IPS-11a (cell line): Measurements from ENCODE around the gene HTT.

Source experiments
- H3K4me3 ChIP-seq: one replicate; pipeline ENCODE4 v1.5.1; 2013; ENCODE audit warnings: low read depth, low read length, control low read depth

Gene HTT

GRCh38 chr4:3247399-3248177 is 173.1 kb downstream of the HTT start:
- no peak overlapping the region for H3K4me3 ChIP-seq

DNA sequence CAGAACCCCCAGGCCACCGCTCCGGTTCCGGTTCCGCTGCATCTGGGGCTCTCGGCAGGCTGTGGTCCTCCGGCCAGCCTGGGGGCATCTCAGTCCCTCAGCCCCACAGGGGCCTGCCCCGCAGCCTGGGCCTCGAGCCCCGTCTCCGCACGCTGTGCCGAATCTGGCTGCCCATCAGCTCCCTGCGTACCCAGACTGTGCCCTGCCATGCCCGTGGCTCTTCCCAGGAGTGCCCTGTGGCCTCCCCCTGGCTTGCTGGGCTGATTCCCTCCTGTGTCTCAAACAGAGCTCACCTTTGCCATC is 173.6 kb downstream of the HTT start:
- no peak overlapping the region for H3K4me3 ChIP-seq

DNA sequence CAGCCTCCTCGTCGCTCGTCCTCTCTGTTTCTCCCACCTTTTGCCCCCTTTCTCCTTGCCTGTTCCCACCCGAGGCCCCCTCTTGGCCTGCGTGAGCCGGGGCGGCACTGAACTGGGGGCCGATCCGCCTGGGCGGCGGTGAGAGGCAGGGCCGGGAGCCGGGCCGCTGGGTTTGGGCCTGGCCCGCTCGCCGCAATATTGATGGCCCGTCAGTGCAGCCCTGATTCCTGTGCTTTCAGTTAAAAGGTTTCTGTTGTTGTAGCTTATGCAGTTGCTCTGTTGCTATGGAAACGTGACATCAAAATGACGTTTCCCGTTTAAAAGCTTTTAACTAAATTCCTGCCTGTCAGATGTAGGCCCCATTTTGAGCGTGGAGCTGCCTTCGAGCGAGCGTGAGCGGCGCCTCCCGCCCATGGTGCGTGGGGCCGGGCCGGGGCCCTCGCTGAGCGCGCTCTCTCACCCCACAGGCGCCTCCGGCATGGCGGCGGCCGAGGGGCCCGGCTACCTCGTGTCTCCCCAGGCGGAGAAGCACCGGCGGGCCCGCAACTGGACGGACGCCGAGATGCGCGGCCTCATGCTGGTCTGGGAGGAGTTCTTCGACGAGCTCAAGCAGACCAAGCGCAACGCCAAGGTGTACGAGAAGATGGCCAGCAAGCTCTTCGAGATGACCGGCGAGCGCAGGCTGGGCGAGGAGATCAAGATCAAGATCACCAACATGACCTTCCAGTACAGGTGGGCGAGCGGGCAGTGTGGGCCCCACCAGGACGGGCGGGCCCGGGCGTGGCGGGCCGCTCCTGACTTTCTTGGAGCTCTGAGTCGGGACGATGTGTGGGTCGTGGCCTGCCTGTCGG is 174.6 kb downstream of the HTT start, which contains the start of gene MSANTD1:
TSS of gene MSANTD1 (plus strand) at position 349 of the 851 bp plus-strand sequence. CDS start at position 413, 64 bp downstream.
- H3K4me3 ChIP-seq = no peak within 1 kb of the TSS

- H3K4me3 ChIP-seq = no peak overlapping the region
These were observed 175.4 kb downstream of the HTT start for GRCh38 chr4:3249711-3250437.

DNA sequence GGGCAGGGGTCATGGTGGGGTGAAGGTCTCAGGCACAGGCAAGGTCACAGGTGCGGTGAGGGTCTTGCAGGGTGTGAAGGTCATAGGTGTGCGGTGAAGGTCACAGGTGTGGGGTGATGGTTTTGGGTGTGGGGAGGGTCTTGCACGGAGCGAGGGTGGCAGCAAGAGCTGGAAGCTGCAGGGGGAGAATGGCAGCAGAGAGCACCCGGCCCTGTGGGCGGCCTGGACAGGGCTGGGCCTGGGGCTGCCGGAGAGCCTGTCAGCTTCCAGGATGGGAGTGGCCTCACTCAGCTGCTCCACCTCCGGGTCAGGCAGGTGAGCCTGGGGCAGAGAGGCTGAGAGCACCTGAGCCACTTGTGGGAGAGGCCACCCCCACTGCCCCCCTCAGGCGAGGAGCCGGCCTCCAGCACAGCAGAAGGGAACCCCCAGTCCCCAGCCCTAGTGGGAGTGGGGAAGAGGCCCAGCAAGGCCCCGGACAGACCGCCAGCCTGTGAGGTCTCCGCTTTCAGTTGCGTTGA is 176.0 kb downstream of the HTT start:
- no peak overlapping the region for H3K4me3 ChIP-seq

GRCh38 chr4:3250956-3251690 is 176.6 kb downstream of the HTT start:
- H3K4me3 ChIP-seq = no peak overlapping the region

- no peak overlapping the region for H3K4me3 ChIP-seq
These were observed 177.4 kb downstream of the HTT start for GRCh38 chr4:3251691-3252479.

- H3K4me3 ChIP-seq = no peak overlapping the region
These were observed 178.0 kb downstream of the HTT start for GRCh38 chr4:3252480-3252828.

DNA sequence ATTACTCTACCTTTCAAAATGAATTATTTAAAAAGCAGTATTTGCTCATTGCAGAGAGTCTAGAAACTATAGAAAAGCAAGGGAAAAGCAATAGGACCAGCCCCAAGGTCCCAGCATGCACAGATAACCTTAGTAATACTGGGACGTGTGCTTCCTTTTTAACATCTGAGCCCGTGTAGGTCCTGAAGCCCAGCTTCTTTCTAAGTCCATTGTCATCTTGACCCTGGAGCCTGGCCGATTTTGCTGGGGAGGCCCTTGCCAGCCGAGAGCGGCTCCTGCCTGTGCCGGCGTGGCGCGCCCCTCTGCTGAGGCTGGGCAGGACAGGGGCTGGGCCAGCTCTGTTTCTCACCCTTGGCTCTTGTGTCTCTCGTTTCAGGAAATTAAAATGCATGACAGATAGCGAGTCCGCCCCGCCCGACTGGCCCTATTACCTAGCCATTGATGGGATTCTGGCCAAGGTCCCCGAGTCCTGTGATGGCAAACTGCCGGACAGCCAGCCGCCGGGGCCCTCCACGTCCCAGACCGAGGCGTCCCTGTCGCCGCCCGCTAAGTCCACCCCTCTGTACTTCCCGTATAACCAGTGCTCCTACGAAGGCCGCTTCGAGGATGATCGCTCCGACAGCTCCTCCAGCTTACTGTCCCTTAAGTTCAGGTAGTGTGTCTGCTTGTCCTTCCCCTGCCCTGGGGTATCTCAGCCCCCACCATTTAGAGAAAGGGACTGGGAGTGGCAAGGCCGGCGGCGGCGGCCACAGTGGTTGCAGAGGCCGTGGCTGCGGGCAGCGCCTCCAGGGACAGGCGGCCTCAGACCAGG is 178.6 kb downstream of the HTT start:
- H3K4me3 ChIP-seq = no peak overlapping the region

DNA sequence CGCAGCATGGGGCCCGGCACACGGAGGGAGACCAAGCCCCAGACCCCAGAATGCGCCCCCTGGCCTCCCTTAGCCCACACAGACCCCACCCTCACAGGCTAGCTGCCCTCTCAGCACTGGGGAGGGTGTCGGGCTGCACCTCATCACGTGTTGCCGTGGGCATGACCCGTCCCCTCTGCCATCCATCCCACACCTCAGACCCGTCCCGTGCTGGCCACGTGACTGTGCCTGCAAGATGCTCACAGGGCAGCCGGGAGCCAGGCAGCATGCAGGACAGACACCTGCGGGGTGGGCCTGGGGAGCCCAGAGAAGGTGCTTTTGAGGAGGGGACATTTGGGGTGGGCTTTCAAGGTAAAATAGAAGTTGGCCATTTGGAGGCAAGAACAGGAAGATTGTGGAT is 179.3 kb downstream of the HTT start:
- H3K4me3 ChIP-seq = no peak overlapping the region

DNA sequence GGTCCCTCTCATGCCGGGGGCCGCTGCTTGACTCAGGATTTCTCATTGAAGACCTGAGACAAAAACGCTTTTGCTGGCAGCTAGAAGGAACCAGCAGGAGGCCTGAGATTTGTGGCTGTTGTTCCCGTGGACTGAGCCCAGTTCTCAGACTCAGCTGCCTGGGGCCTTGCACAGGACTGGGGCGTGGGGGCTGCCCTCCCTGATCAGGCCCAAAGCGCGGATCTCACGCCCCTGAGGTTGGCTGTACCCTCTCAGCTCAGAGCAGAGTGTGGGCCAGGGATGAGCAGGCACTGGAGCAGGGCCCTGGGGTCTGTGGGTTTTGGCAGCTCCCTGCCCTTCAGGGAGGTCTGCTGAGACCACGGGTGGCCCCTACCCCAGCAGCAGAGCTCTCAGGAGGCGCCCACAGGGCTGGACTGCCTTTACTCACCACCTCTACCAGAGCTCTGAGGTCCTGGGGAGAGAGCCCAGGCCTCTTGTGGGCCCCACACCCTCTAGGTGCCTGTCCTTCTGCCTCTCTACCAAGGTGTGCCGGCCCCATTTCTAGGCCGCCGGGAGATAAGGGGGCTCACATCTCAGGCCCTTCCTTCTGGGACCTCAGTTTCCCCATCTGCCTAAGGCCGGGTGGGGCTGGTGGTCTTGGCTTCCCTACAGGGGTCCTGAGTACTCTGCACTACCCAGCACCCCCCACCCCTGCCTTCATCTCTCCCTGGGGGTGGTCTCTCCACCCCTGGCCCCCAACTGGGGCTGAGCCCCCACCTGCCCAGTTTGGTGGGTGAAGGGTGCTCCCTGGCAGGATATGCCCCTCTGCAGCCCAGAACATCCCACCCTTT is 180.0 kb downstream of the HTT start:
- H3K4me3 ChIP-seq = no peak overlapping the region

DNA sequence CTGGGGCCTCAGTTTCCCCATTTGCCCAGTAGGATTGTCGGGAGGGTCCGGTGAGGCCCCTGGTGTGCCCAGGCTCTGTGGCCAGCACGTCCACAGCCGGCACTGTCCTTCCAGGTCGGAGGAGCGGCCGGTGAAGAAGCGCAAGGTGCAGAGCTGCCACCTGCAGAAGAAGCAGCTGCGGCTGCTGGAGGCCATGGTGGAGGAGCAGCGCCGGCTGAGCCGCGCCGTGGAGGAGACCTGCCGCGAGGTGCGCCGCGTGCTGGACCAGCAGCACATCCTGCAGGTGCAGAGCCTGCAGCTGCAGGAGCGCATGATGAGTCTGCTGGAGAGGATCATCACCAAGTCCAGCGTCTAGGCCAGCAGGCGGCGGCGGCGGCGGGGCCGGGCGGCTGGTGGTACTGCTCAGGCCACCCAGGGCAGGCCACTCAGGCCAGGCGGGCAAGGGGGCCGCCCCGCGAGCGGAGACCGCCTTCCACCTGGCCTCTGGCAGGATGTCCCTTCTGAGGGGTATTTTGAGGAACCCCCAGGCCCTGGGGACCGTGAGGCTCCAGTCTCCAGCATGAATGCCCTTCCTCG is 181.2 kb downstream of the HTT start:
- no peak overlapping the region for H3K4me3 ChIP-seq

DNA sequence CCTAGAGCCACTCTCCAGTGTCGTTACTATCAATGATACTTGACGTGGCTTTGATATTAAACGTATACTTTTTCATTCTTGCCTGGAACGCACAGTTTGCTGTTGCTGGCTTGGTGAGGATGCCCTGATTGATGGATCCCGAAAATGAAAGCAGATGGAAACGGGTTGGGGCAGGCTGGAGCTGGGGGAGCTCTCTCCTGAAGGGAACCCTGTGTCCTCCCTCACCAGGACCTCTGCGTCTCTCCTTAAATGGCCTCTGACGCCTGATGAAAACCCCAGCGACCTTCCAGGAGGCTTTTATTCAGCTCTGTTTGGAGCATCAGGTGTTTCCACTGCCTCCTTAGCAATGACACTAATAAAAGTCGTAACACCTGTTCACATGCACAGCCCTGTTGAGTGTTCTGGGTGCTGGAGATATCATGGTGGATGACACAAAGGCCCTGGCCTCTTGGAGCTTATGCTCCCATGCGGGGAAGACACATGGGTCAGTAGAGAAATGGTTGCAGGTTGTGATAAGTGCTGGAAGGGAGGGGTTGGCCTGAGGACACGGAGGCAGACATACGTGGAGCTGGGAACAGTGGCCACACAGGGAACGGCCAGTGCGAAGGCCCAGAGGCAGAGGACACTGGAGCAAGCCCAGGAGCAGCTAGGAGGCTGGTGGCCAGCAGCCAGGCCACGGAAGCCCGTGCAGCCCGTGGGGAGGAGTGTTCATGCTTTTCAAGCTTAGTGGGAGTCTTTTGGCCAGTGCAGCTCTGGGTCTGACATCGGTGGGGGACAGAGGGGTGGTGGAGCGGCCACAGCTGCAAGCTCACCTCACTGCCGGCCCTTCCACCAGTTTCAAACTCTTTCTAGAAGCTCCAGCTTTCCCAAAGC is 182.0 kb downstream of the HTT start:
- no peak overlapping the region for H3K4me3 ChIP-seq

DNA sequence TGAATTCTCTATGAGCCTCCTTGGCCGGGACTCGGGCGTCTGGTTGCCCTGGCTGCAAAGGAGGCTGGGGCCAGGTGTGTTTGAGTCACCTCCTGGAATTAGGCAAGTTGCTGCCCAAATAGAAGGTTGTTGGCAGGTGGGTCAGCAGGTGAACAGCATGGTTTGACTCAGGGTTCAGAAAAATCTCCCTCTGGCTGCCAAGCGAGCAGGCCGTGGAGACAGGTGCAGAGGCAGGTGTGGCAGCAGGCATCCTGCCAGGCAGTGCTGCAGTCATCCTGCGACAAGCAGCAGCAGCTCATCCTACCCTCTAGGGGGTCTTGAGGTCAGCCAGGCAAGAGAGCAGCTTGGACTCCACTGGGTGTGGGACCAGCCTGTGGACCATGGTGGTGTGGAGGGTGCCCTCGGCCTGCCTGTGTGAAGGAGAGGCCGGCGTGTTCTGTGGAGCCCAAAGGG is 182.6 kb downstream of the HTT start:
- H3K4me3 ChIP-seq = no peak overlapping the region

GRCh38 chr4:3257556-3258482 is 183.3 kb downstream of the HTT start:
- no peak overlapping the region for H3K4me3 ChIP-seq
